Astrocyte (in vitro differentiated cells and primary cell): ENCODE measurements around the gene SNPH.

Experiments
- EZH2 ChIP-seq: IDR thresholded peaks from 2 replicates; pipeline ENCODE4 v1.6.1; 2012; ENCODE audit warnings: mild to moderate bottlenecking, low read length, inconsistent platforms; ENCODE audit not compliant: insufficient read depth
- TF ChIP-seq, protein P1 (sequence below): IDR thresholded peaks from 2 replicates; pipeline ENCODE4 v1.5.1; 2011; ENCODE audit warnings: low read depth, mild to moderate bottlenecking, inconsistent platforms, low read length, moderate library complexity; ENCODE audit not compliant: insufficient read depth

DNA sequence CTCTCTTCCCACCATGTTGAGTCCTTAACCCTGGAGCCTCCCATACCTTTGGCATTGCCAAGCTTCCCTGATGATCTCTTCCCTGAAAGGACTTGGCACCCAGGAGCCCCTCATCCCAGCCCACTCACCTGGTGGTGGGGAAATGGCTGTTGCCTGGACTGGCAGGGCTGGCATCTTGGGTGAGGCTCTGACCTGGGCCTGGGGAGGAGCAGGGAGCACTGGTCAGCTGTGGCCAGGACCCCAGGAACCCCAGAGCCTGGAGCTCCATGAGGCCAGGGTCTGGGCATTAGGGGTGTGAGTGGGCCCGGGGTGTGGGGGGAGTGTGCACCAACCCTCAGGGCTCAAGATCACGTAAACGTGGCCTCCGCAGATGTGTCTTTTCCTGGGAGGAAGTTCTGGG, 53.4 kb downstream of the SNPH start:
- TF ChIP-seq, protein P1, sequence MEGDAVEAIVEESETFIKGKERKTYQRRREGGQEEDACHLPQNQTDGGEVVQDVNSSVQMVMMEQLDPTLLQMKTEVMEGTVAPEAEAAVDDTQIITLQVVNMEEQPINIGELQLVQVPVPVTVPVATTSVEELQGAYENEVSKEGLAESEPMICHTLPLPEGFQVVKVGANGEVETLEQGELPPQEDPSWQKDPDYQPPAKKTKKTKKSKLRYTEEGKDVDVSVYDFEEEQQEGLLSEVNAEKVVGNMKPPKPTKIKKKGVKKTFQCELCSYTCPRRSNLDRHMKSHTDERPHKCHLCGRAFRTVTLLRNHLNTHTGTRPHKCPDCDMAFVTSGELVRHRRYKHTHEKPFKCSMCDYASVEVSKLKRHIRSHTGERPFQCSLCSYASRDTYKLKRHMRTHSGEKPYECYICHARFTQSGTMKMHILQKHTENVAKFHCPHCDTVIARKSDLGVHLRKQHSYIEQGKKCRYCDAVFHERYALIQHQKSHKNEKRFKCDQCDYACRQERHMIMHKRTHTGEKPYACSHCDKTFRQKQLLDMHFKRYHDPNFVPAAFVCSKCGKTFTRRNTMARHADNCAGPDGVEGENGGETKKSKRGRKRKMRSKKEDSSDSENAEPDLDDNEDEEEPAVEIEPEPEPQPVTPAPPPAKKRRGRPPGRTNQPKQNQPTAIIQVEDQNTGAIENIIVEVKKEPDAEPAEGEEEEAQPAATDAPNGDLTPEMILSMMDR, result no peak
- no peak for TF ChIP-seq EZH2
